ENCODE measurements around the gene CAPN10. TPM values are rescaled to one million over a fixed set of nuclear protein-coding genes. Genes with fewer than 3 reads are reported as not detected.

The CAPN10 gene
- total RNA-seq, 1 donor from 2014 or later: 14.2 TPM

- H3K27ac ChIP-seq: no peak overlapping the region
- H3K4me3 ChIP-seq: no peak overlapping the region
- H3K27me3 ChIP-seq: no peaks in the 10 kb centered on the region
- no peaks in the 10 kb centered on the region for H3K36me3 ChIP-seq
- no peaks in the 10 kb centered on the region for H3K9me3 ChIP-seq
- no peaks in the 10 kb centered on the region for H3K4me1 ChIP-seq
- intact Hi-C loops (cut with DNase I): no loop called here
- no peak for DNase-seq (ENCODE audit: extremely low spot score in 2 of 2)
- TF ChIP-seq POLR2AphosphoS5 (IDR thresholded peaks at IDR 0.05; ENCODE audit: insufficient read depth in 1 of 2, low read depth in 1 of 2): no peak
- TF ChIP-seq CTCF (IDR thresholded peaks at IDR 0.05): no peak
- TF ChIP-seq POLR2A (IDR thresholded peaks at IDR 0.05): no peak
These were observed 58.8 kb downstream of the CAPN10 start for GRCh38 chr2:240645346-240645745.

- no peak overlapping the region for H3K4me3 ChIP-seq
- no peak overlapping the region for H3K27ac ChIP-seq
- intact Hi-C loops (cut with DNase I): no loop called here
- H3K4me1 ChIP-seq: no peaks in the 10 kb centered on the region
- H3K27me3 ChIP-seq: no peaks in the 10 kb centered on the region
- no peaks in the 10 kb centered on the region for H3K9me3 ChIP-seq
- DNase-seq (ENCODE audit: extremely low spot score in 2 of 2): no peak
- TF ChIP-seq POLR2A (IDR thresholded peaks at IDR 0.05) (no peak), POLR2AphosphoS5 (IDR thresholded peaks at IDR 0.05; ENCODE audit: insufficient read depth in 1 of 2, low read depth in 1 of 2) (no peak), CTCF (IDR thresholded peaks at IDR 0.05) (no peak)
- no peaks in the 10 kb centered on the region for H3K36me3 ChIP-seq
These were observed 59.3 kb downstream of the CAPN10 start for GRCh38 chr2:240645801-240646175.

- H3K36me3 ChIP-seq: no peaks in the 10 kb centered on the region
- TF ChIP-seq CTCF (IDR thresholded peaks at IDR 0.05) (no peak), POLR2AphosphoS5 (IDR thresholded peaks at IDR 0.05; ENCODE audit: insufficient read depth in 1 of 2, low read depth in 1 of 2) (no peak), POLR2A (IDR thresholded peaks at IDR 0.05) (no peak)
- H3K4me1 ChIP-seq: no peaks in the 10 kb centered on the region
- no peak overlapping the region for H3K27ac ChIP-seq
- no peak for DNase-seq (ENCODE audit: extremely low spot score in 2 of 2)
- no peak overlapping the region for H3K4me3 ChIP-seq
- H3K9me3 ChIP-seq: no peaks in the 10 kb centered on the region
- H3K27me3 ChIP-seq: no peaks in the 10 kb centered on the region
- intact Hi-C loops (cut with DNase I): no loop called here
These were observed 59.8 kb downstream of the CAPN10 start for GRCh38 chr2:240646176-240646899.

- intact Hi-C loops (cut with DNase I): no loop called here
- Histone ChIP-seq H3K27ac (no peak overlapping the region), H3K4me1 (no peaks in the 10 kb centered on the region), H3K36me3 (no peaks in the 10 kb centered on the region), H3K9me3 (no peaks in the 10 kb centered on the region), H3K27me3 (no peaks in the 10 kb centered on the region), H3K4me3 (no peak overlapping the region)
- TF ChIP-seq POLR2AphosphoS5 (IDR thresholded peaks at IDR 0.05; ENCODE audit: insufficient read depth in 1 of 2, low read depth in 1 of 2) (no peak), POLR2A (IDR thresholded peaks at IDR 0.05) (no peak), CTCF (IDR thresholded peaks at IDR 0.05) (no peak)
- DNase-seq (ENCODE audit: extremely low spot score in 2 of 2): peak in 1 of 2 donors; percentile 77
These were observed 60.5 kb downstream of the CAPN10 start for GRCh38 chr2:240646900-240647502.

GRCh38 chr2:240647503-240648154 is 61.1 kb downstream of the CAPN10 start:
- no peaks in the 10 kb centered on the region for H3K4me1 ChIP-seq
- no peak for DNase-seq (ENCODE audit: extremely low spot score in 2 of 2)
- no peaks in the 10 kb centered on the region for H3K36me3 ChIP-seq
- no peaks in the 10 kb centered on the region for H3K27me3 ChIP-seq
- no peak overlapping the region for H3K27ac ChIP-seq
- no peak overlapping the region for H3K4me3 ChIP-seq
- no peaks in the 10 kb centered on the region for H3K9me3 ChIP-seq
- intact Hi-C loops (cut with DNase I): no loop called here
- TF ChIP-seq POLR2A (IDR thresholded peaks at IDR 0.05) (no peak), CTCF (IDR thresholded peaks at IDR 0.05) (no peak), POLR2AphosphoS5 (IDR thresholded peaks at IDR 0.05; ENCODE audit: insufficient read depth in 1 of 2, low read depth in 1 of 2) (no peak)

All from vagina (tissue), 2 donors.